GM12873 (cell line): Measurements from ENCODE around the gene CLMN.

Experiments used
- TF ChIP-seq, protein P1 (sequence below): IDR thresholded peaks from 2 replicates; pipeline ENCODE4 v1.5.1; 2012; ENCODE audit warnings: low read depth, mild to moderate bottlenecking, moderate library complexity, low read length, control low read depth; ENCODE audit not compliant: insufficient read depth; ENCODE audit errors: missing control alignments

The CLMN gene

DNA sequence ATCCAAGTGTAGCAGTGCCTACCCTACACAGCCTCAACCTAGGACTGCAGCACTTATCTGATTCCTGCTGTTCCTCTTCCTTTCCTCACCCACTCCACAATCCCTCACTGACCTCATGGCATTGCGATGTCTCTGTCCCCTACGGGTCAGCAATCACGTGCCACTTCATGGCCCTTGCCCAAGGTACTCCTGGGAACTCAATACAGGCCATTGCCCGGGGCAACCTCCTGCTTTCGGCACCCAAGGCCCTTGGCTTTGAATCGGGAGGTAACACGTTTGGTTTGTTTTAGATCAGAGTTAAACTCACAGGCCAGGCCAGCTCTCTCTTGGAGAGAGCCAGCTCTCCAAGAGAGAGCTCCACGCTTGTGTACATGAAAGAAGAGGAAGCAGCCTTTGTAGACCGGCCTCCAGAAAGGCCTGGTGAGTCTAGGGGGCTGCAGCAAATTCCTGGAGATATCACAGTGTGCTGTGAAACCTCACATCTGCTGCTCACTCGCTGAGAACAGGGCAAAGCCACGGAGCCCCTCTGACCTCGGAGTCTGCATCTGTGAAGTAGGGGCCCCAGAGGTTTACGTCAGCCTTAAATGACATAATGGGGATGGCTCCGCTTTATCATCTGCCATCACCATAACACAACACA is 12.2 kb downstream of the CLMN start:
- TF ChIP-seq, protein P1, sequence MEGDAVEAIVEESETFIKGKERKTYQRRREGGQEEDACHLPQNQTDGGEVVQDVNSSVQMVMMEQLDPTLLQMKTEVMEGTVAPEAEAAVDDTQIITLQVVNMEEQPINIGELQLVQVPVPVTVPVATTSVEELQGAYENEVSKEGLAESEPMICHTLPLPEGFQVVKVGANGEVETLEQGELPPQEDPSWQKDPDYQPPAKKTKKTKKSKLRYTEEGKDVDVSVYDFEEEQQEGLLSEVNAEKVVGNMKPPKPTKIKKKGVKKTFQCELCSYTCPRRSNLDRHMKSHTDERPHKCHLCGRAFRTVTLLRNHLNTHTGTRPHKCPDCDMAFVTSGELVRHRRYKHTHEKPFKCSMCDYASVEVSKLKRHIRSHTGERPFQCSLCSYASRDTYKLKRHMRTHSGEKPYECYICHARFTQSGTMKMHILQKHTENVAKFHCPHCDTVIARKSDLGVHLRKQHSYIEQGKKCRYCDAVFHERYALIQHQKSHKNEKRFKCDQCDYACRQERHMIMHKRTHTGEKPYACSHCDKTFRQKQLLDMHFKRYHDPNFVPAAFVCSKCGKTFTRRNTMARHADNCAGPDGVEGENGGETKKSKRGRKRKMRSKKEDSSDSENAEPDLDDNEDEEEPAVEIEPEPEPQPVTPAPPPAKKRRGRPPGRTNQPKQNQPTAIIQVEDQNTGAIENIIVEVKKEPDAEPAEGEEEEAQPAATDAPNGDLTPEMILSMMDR = no peak

- TF ChIP-seq, protein P1 = no peak
Observed at GRCh38 chr14:95305940-95306339, 13.8 kb downstream of the CLMN start.

DNA sequence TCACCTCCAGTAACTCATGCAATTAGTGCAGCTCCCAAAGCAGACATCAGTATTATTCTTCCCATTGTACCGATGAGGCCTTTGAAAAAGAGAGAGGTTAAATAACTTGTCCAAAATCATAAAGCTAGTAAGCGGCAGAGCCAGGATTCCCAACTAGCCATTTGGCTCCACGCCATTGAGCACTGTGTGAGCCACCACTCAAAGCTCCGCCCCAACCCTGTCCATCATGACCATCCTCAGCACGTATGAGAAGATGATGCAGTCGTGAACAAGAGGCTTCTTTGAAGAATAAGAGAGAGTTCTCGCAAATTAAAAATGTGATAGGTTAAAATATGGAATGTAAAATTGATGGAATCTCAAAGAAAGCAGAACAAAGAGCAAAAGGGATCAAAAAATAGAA is 14.6 kb downstream of the CLMN start:
- TF ChIP-seq, protein P1 = no peak

GRCh38 chr14:95304342-95304741 is 15.4 kb downstream of the CLMN start:
- TF ChIP-seq, protein P1 = no peak

DNA sequence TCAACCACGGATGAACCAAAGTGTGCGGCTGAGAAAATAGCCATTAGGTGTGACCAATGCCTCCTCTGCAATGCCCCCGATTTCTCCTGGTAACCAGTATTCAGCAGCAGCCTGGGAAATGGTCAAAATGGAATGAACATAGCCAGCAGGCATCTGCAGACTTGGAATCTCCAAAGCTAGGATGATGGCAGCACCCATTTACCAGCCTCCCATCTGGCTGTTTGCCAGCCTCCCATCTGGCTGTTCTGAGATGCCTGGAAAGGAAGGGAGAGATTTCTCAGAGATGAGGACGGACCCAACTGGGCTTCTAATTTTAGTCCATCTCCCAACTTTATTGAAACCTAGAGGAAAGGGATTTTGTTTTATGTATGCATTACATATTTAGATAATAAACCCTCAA is 16.2 kb downstream of the CLMN start:
- TF ChIP-seq, protein P1 = no peak

GRCh38 chr14:95302667-95303506 is 16.8 kb downstream of the CLMN start:
- TF ChIP-seq, protein P1 = no peak

- TF ChIP-seq, protein P1 = no peak
Observed at GRCh38 chr14:95301527-95302187, 18.1 kb downstream of the CLMN start.
